Measurements from ENCODE around the gene ALDH4A1.
A peak's percentile ranks its signal among the peaks of the same experiment; 100 is the strongest.

ALDH4A1 gene

GRCh38 chr1:18902523-18903290 lies at the start of gene ALDH4A1:
ALDH4A1 (minus strand) TSS chr1:18902555; CDS start chr1:18902523, 32 bp downstream.
- DNase-seq, result peak; percentile 79 to 82

DNA sequence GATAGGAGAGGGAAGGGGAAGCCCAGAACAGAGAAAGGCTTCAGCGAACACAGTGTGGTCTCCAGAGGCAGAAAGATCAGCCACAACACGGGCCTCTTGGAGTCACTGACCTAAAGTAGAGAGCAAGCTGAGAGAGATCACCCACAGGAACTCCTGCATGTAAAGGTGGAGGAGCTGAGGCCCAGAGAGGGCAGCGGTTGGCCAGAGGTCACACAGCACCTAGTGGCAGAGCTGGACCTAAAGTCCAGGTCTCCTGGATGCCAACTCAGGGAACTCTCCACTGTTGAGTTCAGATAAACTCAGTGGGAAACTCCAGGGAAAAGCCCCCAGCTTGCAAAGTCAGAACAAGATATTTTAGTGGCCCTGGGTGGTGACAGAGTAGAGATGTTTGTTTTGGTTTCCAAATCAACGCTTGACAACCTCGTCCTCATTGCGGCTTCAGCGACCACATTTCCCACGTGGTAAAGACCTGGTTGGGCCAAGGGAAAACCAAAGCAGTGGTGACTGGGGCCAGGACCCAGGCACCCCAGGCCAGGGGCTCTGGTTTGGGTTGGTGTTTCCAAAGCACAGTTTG lies 49.5 kb upstream of the ALDH4A1 start:
- peak; percentile 73 to 77 for DNase-seq

DNA sequence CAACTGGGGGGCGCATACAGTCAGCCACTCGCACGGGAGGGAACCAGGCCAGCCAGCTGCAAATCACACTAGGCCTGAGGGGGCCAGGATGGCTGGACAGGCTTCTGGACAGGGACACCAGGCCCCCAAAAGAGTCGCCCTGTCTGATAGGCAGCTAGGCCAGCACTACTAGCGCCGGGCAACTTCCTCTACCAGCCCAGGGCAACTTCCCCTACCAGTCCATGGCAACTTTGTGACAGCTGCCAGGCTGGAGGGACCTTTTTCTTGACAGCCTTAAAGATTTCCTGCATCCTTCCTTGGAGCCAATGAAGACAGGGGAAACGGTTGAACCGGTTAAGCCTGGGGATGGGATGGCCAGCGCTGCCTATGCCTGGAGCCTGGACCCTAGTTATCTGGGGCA lies 49.1 kb upstream of the ALDH4A1 start:
- DNase-seq, result no peak

- no peak for DNase-seq
These were observed 48.2 kb upstream of the ALDH4A1 start for GRCh38 chr1:18950401-18951026.

DNA sequence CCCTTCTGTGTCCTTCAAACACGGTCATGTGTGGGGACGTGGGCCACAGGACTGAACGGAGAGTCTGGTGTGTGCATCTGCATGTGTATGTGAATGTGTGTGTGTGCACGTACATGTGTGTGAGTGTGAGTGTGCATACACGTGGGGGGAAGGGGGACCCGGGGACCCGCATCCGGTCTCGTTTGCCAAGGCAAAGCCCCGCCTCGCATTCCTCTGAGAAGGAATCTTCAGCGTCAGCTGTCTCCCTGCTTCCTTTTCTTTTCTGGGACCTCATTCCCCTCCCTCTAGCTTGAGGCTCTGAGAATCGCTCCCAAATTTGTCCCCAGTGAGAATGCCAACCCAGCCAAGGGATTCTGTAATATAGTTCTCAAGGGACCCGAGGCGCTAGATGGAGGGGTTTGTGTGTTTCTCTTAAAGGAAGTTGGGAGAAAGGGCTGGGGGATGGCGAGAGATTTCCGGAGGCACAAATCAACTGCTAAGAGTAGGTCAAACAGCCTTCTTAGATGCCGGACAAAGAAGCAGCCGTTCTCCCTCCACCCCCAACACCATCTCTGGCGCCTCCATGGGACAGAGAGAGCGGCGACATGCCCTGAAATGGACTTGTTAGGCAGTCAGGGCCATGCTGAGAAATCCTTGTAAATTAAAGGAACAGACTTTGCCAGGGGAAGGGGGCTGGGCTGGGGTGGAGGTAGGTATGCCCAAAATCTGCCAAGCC lies 47.5 kb upstream of the ALDH4A1 start:
- no peak for DNase-seq

GRCh38 chr1:18948913-18949685 lies 46.7 kb upstream of the ALDH4A1 start:
- no peak for DNase-seq

- no peak for DNase-seq
These were observed 45.9 kb upstream of the ALDH4A1 start for GRCh38 chr1:18948048-18948912.

DNA sequence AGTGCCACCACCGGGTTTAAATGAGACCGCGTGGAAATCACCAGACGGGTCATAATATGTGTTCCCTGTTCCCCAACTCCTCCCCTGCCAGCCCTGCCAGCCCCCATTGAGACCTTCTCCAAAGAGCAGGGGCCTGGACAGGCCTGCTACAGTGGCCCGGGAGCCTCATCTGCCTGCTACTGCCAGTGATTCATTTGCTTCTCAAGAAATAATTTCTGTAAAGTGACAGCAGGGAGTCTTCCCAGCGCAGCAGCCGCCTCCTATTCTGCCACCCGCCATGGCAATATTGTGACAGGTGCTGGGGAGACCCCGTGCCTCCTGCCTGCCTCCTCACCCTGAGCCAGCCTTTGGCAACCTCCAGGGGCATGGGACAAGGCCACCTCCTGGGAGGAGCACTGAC lies 45.2 kb upstream of the ALDH4A1 start:
- DNase-seq, result no peak

DNA sequence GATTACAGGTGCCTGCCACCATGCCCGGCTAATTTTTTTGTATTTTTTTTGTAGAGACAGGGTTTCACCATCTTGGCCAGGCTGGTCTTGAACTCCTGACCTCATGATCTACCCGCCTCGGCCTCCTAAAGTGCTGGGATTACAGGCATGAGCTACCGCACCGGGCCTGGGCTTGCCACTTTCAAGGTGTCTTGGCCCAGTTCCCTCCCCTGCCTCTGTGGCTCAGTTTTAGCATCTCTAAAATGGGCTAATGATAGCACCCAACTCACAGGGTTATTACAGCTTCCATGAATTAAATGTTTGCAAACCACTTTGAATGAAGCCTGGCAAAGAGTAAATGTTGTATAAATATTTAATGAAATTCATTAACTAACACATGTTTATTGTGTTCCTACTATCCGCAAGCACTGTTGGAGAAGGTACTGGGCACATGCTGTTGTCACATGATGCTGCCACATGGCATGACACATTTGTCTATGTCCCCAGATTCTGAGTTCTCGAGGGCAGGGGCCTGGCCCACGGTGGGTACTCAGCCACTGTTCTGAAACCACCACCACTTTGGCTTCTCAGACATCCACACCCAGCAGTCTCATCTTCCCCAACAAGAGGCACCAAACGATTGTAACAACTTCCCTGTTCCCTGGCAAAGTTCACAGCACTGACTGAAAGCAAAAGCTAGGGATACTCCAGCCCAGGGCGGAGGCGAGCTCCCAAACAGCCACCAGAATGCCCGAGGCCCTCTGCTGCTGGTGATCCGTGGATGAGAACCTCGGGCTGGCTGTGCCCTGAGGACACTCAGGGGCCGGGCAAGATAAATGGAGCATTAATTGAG lies 44.4 kb upstream of the ALDH4A1 start:
- no peak for DNase-seq

GRCh38 chr1:18945401-18945849 lies 43.1 kb upstream of the ALDH4A1 start:
- DNase-seq, result no peak

DNA sequence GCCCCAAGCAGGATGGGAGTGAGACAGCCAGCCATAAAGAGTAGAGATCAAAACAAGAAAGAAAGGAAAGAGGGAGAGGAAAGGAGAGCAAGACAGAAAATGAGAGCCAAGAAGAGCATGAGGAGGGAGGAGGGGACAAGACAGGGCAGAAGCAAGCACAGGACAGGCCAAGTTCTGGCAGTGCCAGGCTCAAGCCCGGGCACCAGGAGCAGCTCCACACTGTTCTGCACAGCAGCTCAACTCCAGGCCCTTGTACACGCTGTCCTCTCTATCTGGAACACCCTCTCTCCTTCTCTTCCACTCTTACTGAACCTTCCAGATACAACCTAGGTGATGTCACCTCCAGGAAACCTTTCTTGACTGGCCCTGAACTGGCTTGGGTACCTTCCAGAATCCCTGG lies 42.5 kb upstream of the ALDH4A1 start:
- DNase-seq, result no peak

DNA sequence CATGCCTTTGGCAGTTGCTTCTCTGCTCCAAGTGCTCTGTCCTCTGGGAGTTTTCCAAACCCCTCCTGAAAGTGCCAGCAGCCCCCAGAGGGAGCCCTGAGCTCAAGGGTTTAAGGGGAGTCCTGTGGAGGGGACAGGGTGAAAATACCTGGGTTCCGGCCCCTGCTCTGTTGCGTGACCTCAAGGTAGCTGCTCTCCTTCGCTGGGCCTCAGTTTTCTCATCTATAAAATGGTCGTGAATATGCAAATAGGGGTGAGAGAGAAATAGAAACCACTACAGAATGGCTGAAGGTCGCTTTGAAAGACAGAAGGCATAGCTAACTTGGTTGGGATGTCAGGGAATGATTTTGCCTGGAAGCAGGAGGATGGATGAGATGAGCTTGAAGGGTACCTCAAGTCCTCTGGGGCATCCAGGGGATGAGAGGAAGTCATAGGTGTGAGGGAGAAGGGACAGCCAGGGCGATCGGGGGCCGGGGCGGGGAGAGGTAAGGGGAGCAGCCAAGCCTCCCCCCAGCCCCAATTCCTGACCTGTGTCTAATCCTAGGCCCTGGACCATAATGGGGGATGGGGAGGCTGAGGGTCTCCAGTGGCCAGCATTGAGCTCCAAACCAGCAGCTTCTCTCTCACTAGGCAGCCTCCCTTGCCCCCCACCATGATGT lies 41.7 kb upstream of the ALDH4A1 start:
- DNase-seq, result no peak

DNA sequence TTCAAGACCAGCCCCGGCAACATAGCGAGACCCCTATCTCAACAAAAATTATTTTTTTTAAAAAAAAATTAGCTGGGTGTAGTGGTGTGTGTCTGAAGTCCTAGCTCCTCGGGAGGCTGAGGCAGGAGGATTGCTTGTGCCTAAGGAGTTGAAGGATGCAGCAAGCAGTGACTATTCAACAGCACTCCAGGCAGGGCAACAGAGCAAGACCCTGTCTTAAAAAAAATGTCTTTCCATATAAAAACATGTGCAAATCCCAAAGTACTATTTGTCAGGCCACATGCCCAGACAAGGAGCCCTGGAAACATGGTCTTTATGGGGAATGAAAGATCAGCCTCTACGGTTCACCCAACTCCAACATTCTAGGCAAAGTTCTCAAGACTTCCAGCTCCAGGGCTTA lies 40.8 kb upstream of the ALDH4A1 start:
- DNase-seq, result no peak

DNA sequence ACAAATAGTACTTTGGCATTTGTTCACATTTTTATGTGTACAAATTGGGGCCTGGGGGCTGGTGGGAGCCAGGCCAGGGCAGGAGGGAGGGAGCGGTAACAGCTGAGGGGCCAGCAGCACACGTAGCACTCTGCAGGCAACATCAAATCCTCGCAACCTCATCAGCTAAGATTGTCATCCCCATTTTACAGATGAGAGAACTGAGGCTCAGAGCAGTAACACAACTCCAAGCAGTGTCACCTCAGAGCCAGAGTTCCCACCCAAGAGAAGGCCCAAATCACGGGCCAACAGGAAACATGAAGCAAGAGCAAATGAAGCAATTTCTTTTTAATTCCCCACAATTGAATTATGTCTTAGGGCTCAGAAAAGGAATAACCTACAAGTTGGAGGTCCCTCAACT lies 40.0 kb upstream of the ALDH4A1 start:
- no peak for DNase-seq

DNA sequence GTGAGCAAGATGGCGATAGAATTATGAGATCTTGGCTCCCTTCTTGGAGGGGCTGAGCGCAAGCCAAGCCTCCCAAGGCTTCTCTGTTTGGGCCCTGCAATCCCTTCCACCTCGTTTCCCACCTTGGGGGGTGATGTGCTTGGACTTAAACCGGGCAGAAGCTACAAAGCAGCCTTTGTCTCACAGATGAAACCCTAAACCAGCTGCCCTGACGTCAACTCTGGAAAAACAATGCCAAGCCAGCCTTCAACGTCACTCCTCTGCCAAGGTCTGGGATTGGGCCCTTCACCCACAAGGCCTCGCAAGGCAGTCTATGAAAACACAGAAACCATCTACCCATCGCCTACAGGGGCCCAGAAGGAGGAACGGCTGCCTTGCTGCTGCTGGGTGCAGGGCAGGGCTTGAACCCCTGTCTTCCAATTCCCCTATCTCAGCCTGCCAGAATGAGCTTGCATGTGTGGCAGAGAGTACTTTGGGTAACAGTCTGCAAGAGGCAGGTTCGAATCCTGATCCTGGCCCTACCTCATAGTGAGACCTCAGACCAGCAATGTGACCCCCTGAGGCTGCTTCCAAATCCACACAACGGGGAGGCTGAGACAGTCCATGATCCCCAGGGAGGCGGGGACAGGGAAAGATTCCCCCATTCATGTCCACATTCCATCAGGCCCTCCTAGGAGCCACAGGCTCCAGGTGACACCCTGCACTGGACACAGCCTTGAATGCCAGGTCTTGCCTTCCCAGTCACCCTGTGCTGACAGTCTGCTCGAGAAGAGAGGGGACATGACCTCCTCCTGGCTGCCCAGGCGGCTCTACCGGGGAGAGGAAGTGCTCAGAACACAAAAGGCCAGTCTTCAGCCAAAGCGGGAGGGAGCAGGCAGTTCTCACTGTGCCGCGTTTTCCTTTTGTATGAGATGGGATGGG lies 39.1 kb upstream of the ALDH4A1 start:
- no peak for DNase-seq

GRCh38 chr1:18940303-18941020 lies 38.1 kb upstream of the ALDH4A1 start:
- DNase-seq, result no peak

DNA sequence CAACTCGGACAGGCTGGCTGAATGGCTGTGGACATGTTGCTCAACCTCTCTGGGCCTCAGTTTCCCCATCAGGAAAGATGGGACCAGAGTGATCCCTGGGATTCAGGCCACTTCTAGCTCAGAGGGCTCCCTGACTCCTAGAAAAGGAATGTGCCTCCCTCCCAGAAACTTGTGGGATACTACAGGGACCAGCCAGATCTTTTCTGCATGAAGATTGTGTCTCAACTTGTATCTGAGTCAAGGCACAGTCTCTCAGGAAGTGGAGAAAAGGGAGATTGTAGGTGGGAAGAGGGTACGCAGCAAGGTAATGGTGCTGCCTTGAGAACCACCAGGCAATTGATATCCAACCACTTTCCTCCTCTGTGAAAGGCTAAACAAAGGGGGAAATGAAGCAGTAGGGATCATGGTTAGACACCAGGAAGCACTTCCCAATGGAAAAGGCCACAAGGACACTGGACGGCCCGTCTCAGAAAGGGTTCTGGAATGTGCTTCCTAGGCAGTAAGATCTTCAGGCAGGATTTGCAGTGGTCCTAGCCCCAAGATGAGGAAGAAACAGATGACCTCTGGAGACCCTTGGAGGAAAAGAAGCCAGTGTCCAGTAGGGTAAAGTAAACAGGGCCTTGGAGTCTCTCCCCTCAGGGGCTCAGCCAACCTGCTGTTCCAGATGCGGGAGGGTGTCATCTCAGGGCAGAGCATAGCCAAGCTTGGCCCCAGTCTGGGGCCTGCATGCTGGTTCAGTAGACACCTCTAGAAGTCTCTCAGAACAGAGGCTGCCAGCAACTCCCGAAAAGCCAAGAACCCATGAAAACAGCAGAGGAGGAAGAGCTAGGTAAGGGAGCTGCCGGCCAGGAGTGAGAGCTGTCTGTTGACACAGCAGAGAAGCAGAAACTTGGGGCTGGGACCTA lies 37.3 kb upstream of the ALDH4A1 start:
- DNase-seq, result no peak

Data from stimulated activated CD4-positive, alpha-beta T cell treated with anti-CD3 and anti-CD28 coated beads, Interleukin-2, amount 100 ng/mL, for 48 hours (primary cell).